ENCODE measurements around the gene WNT9A. TPM values are rescaled to one million over a fixed set of nuclear protein-coding genes. Genes with fewer than 3 reads are reported as not detected.

Gene WNT9A
- total RNA-seq, 1 experiment from 2014 or later, result 22.2 TPM

DNA sequence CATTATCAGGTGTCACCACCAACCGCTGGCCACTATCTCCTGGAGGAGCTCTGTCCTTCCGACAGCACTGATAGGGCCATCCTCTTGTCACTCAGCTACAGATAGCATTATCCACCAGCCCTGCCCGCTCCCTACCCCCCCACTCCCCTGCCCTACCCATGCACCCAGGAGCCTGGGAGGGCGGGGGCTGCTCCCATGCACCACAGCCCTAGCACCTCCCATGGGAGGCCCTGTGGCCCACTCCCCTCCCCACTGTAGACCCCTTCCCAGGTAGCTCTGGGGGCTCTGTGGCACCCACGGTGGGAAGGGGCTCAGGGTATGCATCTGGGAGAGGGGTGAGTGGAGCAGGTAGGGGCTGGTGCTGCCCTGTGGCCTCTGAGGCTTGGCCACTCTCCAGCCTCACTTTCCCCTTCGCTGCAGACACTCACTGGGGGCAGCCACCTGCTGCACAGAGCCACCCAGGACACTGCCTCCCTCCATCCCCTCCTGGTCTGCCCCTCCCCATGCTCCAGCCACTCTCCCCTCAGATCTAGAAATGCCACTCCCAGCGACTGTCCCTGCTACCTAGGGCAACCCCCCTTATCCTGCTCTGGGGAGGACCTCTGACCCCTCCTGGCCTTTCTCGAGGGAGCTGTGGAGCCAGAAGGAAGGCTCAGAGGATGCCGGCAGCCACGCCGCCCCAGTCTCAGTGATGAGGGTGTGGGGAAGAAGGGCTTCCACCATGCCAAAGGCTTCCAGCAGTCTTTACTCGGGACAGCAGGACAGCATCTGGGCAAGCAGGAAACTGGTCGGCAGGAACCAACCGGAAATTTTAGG is 58.5 kb downstream of the WNT9A start:
- CTCF ChIA-PET, result no interaction called here
- no peaks in the 10 kb centered on the region for H4K20me1 ChIP-seq (ENCODE audit: low read length)
- H3K4me3 ChIP-seq (ENCODE audit: low read length), result no peak overlapping the region
- POLR2A ChIA-PET (ENCODE audit: unreplicated experiment), result no interaction called here
- no peak overlapping the region for H3K9ac ChIP-seq (ENCODE audit: low read length)
- H3K9me2 ChIP-seq (replicated peaks; ENCODE audit: low read length), result no peaks in the 10 kb centered on the region
- H3K36me3 ChIP-seq (ENCODE audit: low read depth, low read length), result no peaks in the 10 kb centered on the region
- H3K27ac ChIP-seq (ENCODE audit: low read length), result no peak overlapping the region
- no peaks in the 10 kb centered on the region for H3K27me3 ChIP-seq (ENCODE audit: low read length)
- H3K9me3 ChIP-seq (ENCODE audit: low read length), result no peaks in the 10 kb centered on the region
- no peak overlapping the region for H2AFZ ChIP-seq (ENCODE audit: low read length)
- no peak for TF ChIP-seq EZH2phosphoT487 (IDR thresholded peaks at IDR 0.05; ENCODE audit: borderline replicate concordance, low read length)
- TF ChIP-seq, protein P1, sequence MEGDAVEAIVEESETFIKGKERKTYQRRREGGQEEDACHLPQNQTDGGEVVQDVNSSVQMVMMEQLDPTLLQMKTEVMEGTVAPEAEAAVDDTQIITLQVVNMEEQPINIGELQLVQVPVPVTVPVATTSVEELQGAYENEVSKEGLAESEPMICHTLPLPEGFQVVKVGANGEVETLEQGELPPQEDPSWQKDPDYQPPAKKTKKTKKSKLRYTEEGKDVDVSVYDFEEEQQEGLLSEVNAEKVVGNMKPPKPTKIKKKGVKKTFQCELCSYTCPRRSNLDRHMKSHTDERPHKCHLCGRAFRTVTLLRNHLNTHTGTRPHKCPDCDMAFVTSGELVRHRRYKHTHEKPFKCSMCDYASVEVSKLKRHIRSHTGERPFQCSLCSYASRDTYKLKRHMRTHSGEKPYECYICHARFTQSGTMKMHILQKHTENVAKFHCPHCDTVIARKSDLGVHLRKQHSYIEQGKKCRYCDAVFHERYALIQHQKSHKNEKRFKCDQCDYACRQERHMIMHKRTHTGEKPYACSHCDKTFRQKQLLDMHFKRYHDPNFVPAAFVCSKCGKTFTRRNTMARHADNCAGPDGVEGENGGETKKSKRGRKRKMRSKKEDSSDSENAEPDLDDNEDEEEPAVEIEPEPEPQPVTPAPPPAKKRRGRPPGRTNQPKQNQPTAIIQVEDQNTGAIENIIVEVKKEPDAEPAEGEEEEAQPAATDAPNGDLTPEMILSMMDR (conservative IDR thresholded peaks at IDR 0.05; ENCODE audit: low read depth, low read length), result no peak
- TF ChIP-seq EZH2 (IDR thresholded peaks at IDR 0.05; ENCODE audit: low read length, unreplicated experiment), result no peak
- no peak for DNase-seq
- no peak overlapping the region for H3K4me2 ChIP-seq (ENCODE audit: low read length)
- H3K4me1 ChIP-seq (ENCODE audit: insufficient read depth, low read length), result peaks cover 16% of the 10 kb centered on the region
- no peaks in the 10 kb centered on the region for H3F3A ChIP-seq (ENCODE audit: low read length, unreplicated experiment)
- no peak for ATAC-seq
- no peaks in the 10 kb centered on the region for H3K79me2 ChIP-seq (ENCODE audit: low read length)
- intact Hi-C loops (cut with micrococcal nuclease), result loop anchor here (5.0 kb wide), 1 partner anchor 82 kb away; no protein-coding TSS in a partner anchor
- no TSS peak for BruUV-seq (replicated peaks)

DNA sequence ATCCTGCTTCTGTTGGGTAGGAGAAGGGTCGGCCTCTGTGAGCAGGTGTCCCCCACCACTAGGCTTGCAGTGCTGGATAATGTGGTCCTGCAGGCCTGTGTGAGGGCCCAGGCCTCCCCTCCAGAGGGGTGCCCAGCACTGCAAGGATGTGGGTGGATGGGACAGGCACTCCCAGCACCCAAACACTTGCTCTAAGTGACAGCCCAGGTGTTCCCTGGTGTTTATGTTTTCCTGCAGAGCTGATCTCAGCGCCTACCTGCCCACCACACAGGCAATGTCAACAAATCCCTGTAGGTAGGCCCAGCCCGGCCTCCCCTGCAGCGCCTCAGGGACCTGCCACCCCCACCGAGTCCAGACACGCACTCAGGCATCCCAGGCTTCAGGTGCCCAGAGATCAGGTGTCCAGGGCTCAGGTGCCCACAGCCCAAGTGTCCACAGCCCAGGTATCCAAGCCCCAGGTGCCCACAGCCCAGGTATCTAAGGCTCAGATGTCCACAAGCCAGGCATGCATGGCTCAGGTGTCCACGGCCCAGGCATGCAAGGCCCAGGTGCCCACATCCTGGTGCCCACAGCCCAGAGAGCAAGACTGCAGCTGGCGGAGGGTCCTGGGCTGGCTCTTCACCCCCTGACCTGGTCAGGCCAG is 59.2 kb downstream of the WNT9A start:
- Histone ChIP-seq H3K4me3 (ENCODE audit: low read length) (no peak overlapping the region), H4K20me1 (ENCODE audit: low read length) (no peaks in the 10 kb centered on the region), H3K27ac (ENCODE audit: low read length) (no peak overlapping the region), H3K36me3 (ENCODE audit: low read depth, low read length) (no peaks in the 10 kb centered on the region), H3K9me3 (ENCODE audit: low read length) (no peaks in the 10 kb centered on the region), H3K4me1 (ENCODE audit: insufficient read depth, low read length) (peaks cover 16% of the 10 kb centered on the region), H3F3A (ENCODE audit: low read length, unreplicated experiment) (no peaks in the 10 kb centered on the region), H3K9me2 (replicated peaks; ENCODE audit: low read length) (no peaks in the 10 kb centered on the region), H3K79me2 (ENCODE audit: low read length) (no peaks in the 10 kb centered on the region), H2AFZ (ENCODE audit: low read length) (no peak overlapping the region), H3K27me3 (ENCODE audit: low read length) (no peaks in the 10 kb centered on the region), H3K4me2 (ENCODE audit: low read length) (no peak overlapping the region), H3K9ac (ENCODE audit: low read length) (no peak overlapping the region)
- no TSS peak for BruUV-seq (replicated peaks)
- intact Hi-C loops (cut with micrococcal nuclease), result loop anchor here (5.0 kb wide), 1 partner anchor 81 kb away; no protein-coding TSS in a partner anchor
- ATAC-seq (no peak), DNase-seq (no peak)
- TF ChIP-seq EZH2 (IDR thresholded peaks at IDR 0.05; ENCODE audit: low read length, unreplicated experiment) (no peak), EZH2phosphoT487 (IDR thresholded peaks at IDR 0.05; ENCODE audit: borderline replicate concordance, low read length) (no peak)
- CTCF ChIA-PET, result no interaction called here
- POLR2A ChIA-PET (ENCODE audit: unreplicated experiment), result interaction anchor here (0.6 kb wide), 1 partner anchor 109 kb away, joined by 3 read pairs; no protein-coding TSS in a partner anchor

DNA sequence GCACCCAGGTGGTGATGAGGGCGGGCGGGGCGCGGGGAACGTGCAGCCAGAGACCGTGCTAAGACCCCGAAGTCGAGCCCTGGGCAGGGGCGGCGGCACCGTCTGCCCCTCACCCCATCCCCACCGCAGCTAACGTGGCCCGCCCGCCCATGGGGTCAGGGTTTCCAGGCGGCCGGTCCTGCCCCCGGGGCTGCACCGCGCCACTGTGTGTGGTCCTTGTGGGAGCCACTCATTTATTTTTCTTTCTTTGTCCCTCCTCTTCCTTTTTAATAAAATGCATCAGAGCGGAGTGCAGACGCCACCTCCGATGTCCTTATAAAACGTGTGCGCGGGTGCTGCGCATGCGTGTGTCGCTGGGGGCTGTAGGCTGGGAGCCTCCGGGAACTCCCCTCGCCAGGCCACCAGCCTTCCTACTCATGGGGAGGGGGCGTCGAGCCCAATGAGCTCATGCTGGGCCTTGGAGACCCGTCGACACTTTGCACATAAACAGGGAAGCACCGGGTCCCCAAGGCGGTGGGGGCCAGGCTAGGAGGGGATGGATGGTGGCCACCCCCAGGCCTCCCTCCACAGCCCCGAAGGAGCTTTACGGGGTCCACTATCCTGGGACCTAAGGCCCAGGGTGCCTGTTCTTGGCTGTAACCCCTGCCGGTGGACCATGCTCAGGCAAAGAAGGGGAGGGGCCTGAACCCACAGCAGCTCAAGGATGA is 59.9 kb downstream of the WNT9A start:
- H3K27ac ChIP-seq (ENCODE audit: low read length), result no peak overlapping the region
- H3K36me3 ChIP-seq (ENCODE audit: low read depth, low read length), result no peaks in the 10 kb centered on the region
- no peak for TF ChIP-seq EZH2phosphoT487 (IDR thresholded peaks at IDR 0.05; ENCODE audit: borderline replicate concordance, low read length)
- TF ChIP-seq EZH2 (IDR thresholded peaks at IDR 0.05; ENCODE audit: low read length, unreplicated experiment), result no peak
- TF ChIP-seq, protein P1 (conservative IDR thresholded peaks at IDR 0.05; ENCODE audit: low read depth, low read length), result no peak
- no peaks in the 10 kb centered on the region for H3K27me3 ChIP-seq (ENCODE audit: low read length)
- no peaks in the 10 kb centered on the region for H3K79me2 ChIP-seq (ENCODE audit: low read length)
- peaks cover 16% of the 10 kb centered on the region for H3K4me1 ChIP-seq (ENCODE audit: insufficient read depth, low read length)
- no TSS peak for BruUV-seq (replicated peaks)
- no peaks in the 10 kb centered on the region for H3K9me2 ChIP-seq (replicated peaks; ENCODE audit: low read length)
- DNase-seq (no peak), ATAC-seq (no peak)
- ChIA-PET CTCF (no interaction called here), POLR2A (ENCODE audit: unreplicated experiment) (interaction anchor here (0.6 kb wide), 1 partner anchor 108 kb away, joined by 3 read pairs; no protein-coding TSS in a partner anchor)
- H3K4me3 ChIP-seq (ENCODE audit: low read length), result no peak overlapping the region
- no peaks in the 10 kb centered on the region for H4K20me1 ChIP-seq (ENCODE audit: low read length)
- no peaks in the 10 kb centered on the region for H3K9me3 ChIP-seq (ENCODE audit: low read length)
- no peaks in the 10 kb centered on the region for H3F3A ChIP-seq (ENCODE audit: low read length, unreplicated experiment)
- no peak overlapping the region for H3K9ac ChIP-seq (ENCODE audit: low read length)
- intact Hi-C loops (cut with micrococcal nuclease), result loop anchor here (5.0 kb wide), 1 partner anchor 81 kb away; no protein-coding TSS in a partner anchor
- no peak overlapping the region for H2AFZ ChIP-seq (ENCODE audit: low read length)
- H3K4me2 ChIP-seq (ENCODE audit: low read length), result no peak overlapping the region

Measured in PC-3 (cell line).